TTC549 (cell line): ENCODE data around the gene TMEM51.

Source experiments
- FAIRE-seq: peaks from 2 replicates; lab custom pipeline; 2012; peaks lifted over from hg19 to GRCh38; lab: Jason Lieb, UNC

TMEM51 gene

GRCh38 chr1:15153184-15153841, at the start of gene TMEM51:
TSS of gene TMEM51 (plus strand) at chr1:15153747. CDS start at chr1:15215088, 61,341 bp downstream.
- FAIRE-seq, result no peak

- FAIRE-seq, result no peak
These were observed 49.6 kb upstream of the TMEM51 start for GRCh38 chr1:15103906-15104305.

GRCh38 chr1:15104768-15105167, 48.8 kb upstream of the TMEM51 start:
- no peak for FAIRE-seq

DNA sequence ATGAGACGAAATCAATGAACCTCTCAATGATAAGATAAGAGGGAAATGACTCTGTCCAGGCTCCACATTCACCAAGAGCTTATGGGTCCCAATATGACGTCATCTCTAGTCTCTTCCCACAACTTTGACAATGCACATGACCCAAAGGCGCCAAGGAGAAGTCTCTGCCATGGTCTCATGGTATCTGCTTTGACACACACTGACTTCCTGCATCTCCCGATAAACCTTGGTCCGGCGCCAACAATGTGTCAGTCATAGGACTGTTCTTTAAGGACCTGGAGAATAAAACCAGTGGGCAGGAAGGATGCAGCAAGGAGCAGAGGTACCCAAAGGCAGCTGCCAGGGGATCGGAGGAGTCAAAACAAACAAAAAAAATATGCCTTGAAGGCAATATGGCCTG, 46.9 kb upstream of the TMEM51 start:
- FAIRE-seq, result no peak

DNA sequence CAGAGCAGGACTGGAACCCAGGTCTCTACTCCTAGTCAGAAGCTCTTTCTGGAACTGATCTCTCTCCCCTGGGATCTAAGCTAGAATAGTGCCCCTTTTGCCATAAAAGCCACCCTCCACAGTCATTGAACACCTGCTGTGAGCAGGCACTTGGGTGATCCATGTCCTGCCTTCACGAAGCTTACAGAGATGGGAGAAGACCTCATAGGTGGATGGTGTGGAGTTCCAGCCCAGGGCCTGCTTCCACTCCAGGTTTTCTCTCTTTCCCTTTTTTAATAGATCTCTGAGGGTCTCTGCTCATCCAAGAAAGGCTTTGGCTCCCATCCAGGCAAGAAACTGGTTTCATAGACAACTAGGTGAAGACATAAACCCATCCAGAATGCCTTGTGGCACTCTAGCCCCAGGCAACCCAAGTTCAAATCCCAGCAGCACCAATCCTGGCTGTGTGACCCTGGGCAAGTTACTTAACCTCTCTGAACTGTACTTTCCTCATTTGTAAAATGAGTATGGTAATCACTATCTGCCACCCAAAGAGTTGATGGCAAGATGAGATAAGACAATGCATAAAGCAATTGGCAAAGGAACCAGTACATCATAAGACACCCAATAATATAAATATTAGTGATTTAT, 46.4 kb upstream of the TMEM51 start:
- FAIRE-seq, result no peak

DNA sequence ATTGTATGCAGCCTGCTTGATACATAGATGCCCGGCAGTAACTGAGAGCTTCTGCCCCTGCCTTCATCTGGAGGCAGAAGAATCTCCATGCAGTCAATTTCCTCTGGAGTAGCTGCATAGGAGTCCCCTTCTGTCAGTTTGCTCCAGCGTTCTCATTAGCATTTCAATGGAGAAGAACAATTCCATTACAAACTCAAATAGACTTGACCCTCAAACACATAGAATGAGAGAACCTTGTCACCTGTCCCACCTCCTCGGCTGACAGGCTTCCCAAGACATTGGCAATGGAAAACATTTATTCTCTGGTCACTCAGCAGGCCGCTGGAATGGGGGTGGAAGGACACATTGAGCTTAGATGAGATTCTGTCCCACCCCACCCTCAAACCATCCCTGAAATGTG, 45.6 kb upstream of the TMEM51 start:
- no peak for FAIRE-seq

- FAIRE-seq, result no peak
These were observed 43.2 kb upstream of the TMEM51 start for GRCh38 chr1:15110128-15110866.

GRCh38 chr1:15110867-15111230, 42.7 kb upstream of the TMEM51 start:
- no peak for FAIRE-seq

- no peak for FAIRE-seq
These were observed 40.4 kb upstream of the TMEM51 start for GRCh38 chr1:15113146-15113545.

DNA sequence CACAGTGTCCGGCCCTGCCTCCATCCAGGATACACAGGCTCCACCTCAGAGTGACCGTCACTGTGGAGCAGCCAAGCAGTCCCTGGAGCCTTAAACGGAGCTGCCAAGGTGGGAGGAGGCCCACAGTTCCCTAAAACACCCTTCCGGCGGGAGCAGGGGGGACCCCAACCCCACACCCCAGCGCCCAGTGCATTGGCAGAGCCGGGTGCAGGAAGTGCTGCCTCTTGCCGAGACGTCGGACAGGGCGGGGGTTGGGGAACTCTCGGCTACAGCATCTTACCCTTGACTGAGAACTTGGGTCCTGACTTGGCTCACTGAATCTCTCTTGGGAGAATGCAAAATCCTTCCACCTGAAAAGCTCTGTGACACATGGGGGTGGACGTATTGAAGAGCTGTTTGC, 38.7 kb upstream of the TMEM51 start:
- no peak for FAIRE-seq

- FAIRE-seq, result no peak
These were observed 37.8 kb upstream of the TMEM51 start for GRCh38 chr1:15115542-15116330.

GRCh38 chr1:15116966-15117365, 36.6 kb upstream of the TMEM51 start:
- FAIRE-seq, result no peak

- FAIRE-seq, result no peak
These were observed 35.7 kb upstream of the TMEM51 start for GRCh38 chr1:15117671-15118325.

DNA sequence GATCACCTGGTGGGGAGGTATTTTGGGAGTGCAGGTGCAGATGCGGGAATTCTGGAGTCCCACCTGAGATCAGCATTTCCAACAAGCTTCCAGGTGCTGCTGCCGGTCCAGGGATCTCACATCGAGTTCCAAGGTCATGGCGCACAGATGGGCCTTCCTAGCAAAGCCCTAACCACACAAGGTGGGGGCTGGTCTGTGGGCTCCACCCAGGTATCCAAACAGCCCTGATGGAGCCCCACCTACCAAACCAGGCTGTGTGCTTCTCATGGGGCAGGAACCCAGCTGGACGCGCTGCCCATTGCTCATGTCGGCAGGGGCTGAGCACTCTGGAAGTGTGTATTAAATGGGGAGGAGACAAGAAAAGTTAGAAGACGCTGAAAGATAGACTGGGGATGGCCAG, 35.0 kb upstream of the TMEM51 start:
- no peak for FAIRE-seq

DNA sequence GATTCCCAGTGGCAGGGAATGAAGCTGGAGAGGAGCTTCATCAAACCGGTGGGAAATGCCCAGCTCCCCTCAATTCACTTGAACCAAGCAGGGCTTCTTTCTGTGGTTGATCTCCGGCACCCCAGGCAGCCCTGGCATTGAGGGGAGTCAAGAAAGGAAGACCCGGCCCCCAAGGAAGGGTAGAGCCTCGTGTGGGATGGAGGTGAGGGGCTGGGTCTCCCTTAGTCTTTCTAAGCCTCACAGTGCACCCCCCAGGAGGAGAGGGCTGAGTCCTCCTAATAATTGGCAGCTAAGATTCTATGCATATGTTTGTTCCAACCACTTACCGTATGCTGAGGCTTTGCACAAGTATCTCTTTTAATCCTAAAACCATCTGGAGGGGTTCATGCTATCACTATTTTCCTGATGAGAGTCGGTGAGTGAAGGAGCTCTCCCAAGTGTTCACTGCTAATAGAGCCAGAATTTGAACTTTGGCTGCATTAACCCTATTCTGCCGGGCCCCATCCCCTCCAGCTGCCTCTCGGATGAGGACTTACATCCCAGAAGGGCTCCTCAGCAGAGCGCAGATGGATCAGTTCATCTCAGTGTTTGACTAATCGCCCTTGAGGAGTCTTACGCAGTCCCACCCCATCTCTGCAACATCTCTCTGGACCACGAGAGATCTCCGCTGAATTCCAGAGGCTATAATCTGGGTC, 33.1 kb upstream of the TMEM51 start:
- no peak for FAIRE-seq

GRCh38 chr1:15122331-15122730, 31.2 kb upstream of the TMEM51 start:
- FAIRE-seq, result no peak

GRCh38 chr1:15123270-15123669, 30.3 kb upstream of the TMEM51 start:
- FAIRE-seq, result no peak

DNA sequence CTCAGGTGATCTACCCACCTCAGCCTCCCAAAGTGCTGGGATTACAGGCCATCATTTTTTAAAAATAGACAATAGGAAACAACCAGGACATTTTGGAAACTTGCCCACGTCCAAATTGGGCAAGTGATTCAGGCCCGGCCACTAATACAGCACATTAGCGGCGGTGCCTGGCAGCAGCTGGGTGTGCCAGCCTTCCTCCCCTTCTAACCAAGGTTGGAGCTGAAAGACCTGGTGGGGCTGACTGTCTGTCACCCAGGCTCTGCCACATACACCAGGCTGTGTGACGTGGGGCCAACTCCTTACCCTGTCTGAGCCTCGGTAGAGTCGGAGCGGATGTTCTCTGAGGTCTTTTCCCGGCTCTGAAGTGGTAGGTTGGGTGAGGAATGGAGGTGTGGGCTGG, 29.6 kb upstream of the TMEM51 start:
- no peak for FAIRE-seq

DNA sequence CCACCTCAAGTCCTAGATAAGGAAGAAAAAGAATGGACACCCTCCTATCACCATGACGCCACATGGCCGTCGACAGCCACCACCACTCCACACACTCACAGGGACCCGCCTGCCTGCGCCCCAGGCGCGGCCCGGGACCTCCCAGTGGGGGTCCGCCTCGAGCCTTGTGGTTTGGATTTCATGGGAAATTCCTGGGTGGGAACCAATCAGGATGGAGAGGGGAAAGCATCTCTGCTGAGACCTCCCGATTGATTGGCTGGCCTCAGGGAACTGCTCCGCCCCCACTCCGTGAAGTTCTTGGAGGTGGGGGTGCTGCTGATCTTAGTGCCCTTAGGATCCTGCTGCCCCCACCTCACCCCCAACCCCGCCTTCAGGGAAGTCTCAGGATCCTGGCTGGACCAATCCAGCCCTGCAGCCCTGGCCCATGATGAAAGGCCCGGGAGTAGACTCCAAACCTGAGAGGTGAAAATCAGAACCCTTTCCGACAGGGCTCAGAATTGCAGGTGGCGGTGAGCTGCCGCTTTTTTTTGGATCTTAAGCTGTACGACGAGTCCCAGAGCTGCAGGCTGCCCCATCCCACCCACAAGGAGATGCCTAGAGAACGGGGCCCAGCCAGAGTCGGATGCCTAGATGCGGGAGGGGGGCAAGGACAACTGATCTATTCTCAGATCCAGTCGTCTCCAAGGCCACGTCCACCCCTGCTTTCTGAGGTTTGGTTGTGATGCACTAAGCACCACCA, 29.0 kb upstream of the TMEM51 start:
- no peak for FAIRE-seq

DNA sequence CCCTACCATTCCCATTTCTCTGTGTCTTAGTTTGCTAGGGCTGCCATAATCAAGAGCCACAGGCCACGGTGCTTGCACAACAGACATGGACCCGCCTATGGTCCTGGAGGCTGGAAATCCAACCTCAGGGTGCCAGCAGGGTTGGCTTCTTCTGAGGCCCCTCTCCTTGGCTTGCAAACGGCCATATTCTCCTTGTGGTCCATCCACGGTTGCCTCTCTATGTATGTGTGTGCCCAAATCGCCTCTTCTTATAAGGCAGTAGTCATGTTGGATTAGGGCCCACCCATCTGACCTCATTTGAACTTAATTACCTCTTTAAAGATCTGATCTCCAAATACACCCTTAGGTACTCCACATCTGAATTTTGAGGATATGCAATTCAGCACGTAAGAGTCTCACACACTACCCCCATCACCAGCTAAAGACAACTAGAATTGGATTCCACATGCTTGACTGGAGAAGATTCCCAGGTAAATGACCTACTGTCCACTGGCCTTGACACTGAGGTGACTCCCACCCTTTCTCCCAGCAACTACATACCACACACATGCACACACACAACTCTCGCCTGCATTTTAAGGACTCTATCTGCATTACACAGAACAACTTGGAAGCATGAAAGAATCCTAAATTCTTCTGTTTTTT, 28.3 kb upstream of the TMEM51 start:
- FAIRE-seq, result no peak
